Esophagus (tissue), 2 donors: ENCODE measurements around the gene CRAT. TPM values are rescaled to one million over a fixed set of nuclear protein-coding genes. Genes with fewer than 3 reads are reported as not detected.

ENCODE experiments used
- H3K27ac ChIP-seq, 2 donors: one replicate each; pipeline ENCODE4 v1.5.1; 2013; ENCODE audit warnings: low read depth in 2 of 2, mild to moderate bottlenecking in 2 of 2, inconsistent platforms in 1 of 2, low read length in 1 of 2, moderate library complexity in 1 of 2
- H3K27me3 ChIP-seq, 2 donors: one replicate each; pipeline ENCODE4 v1.6.1; 2013; ENCODE audit warnings: low read length in 2 of 2, control low read depth in 1 of 2, mild to moderate bottlenecking in 1 of 2; ENCODE audit not compliant: insufficient read depth in 2 of 2, control insufficient read depth in 1 of 2
- H3K36me3 ChIP-seq, 2 donors: one replicate each; pipeline ENCODE4 v1.6.1; 2013; ENCODE audit warnings: low read length in 1 of 2; ENCODE audit not compliant: control insufficient read depth in 2 of 2, insufficient read depth in 2 of 2
- H3K4me1 ChIP-seq, 2 donors: one replicate each; pipeline ENCODE4 v1.6.1; 2013; ENCODE audit warnings: low read length in 1 of 2; ENCODE audit not compliant: control insufficient read depth in 2 of 2, insufficient read depth in 2 of 2
- H3K4me3 ChIP-seq, 2 donors: one replicate each; pipeline ENCODE4 v1.5.1; 2013; ENCODE audit warnings: low read length in 2 of 2, mild to moderate bottlenecking in 2 of 2, low read depth in 1 of 2, moderate library complexity in 1 of 2
- H3K9me3 ChIP-seq, 2 donors: one replicate each; pipeline ENCODE4 v1.6.1; 2013; ENCODE audit warnings: mild to moderate bottlenecking in 2 of 2, low read depth in 1 of 2, low read length in 1 of 2, moderate library complexity in 1 of 2; ENCODE audit not compliant: control insufficient read depth in 2 of 2, insufficient read depth in 1 of 2
- WGBS, 2 donors: extraction: QIAGEN DNeasy Blood & Tissue Kit; methylation state at CpG; one replicate each; pipeline ENCODE4 v1.1.7; 2013; 5-methylcytosine and 5-hydroxymethylcytosine counted together
- polyA plus RNA-seq, 2 donors: library from polyadenylated mRNA; stranded (reverse); fragments of 200-250 nt; gene quantifications; one replicate each; pipeline ENCODE4 v1.2.3, GENCODE V29; 2013
- donor health status: healthy with polysubstance abuse.
- donor health status: Bipolar disorder and iron deficiency.

The CRAT gene
- polyA plus RNA-seq, 2 donors, result 26.6 to 36.7 TPM

GRCh38 chr9:129145841-129146292 is 35.3 kb upstream of the CRAT start:
- Histone ChIP-seq H3K9me3 (no peaks in the 10 kb centered on the region), H3K4me3 (no peak overlapping the region), H3K36me3 (peaks cover 3 to 44% of the 10 kb centered on the region in 2 donors), H3K27me3 (no peaks in the 10 kb centered on the region), H3K27ac (peak overlapping the region; percentile 75 to 80), H3K4me1 (peaks cover 8 to 28% of the 10 kb centered on the region in 2 donors)
- WGBS, 2 donors, result 63 to 70% methylated on average over 6 to 7 of the region's 7 CpGs

DNA sequence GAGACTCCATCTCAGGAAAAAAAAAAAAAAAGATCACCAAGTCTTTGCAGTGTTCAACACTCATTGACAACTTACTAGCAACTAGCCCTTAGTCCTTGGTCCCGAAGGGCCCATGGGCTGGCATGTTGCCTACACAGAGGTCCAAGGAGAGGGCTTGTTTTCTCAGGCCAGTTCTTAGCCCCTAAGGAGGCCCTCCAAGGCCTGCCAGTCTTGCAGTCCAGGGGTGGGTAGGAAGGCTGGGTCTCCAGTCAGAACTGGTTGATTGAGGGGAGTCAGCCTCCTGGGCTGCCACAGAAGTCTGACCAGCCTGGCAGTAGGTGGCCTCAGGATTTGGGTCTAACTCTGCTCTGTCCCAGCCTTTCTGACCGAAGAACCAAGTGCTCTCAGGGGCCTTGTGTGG is 34.7 kb upstream of the CRAT start:
- H3K9me3 ChIP-seq, result no peaks in the 10 kb centered on the region
- H3K4me1 ChIP-seq, result peaks cover 11 to 31% of the 10 kb centered on the region in 2 donors
- H3K36me3 ChIP-seq, result peaks cover 3 to 41% of the 10 kb centered on the region in 2 donors
- no peak overlapping the region for H3K4me3 ChIP-seq
- WGBS, 2 donors, result 69 to 74% methylated on average over 2 of the region's 2 CpGs
- H3K27me3 ChIP-seq, result no peaks in the 10 kb centered on the region
- H3K27ac ChIP-seq, result peak overlapping the region; percentile 75 to 80

GRCh38 chr9:129143031-129143927 is 32.7 kb upstream of the CRAT start:
- Histone ChIP-seq H3K4me1 (peaks cover 11 to 33% of the 10 kb centered on the region in 2 donors), H3K4me3 (no peak overlapping the region), H3K36me3 (peaks cover 0 to 30% of the 10 kb centered on the region in 2 donors), H3K9me3 (no peaks in the 10 kb centered on the region), H3K27ac (peak overlapping the region; percentile 99 to 100), H3K27me3 (no peaks in the 10 kb centered on the region)
- WGBS, 2 donors, result 43 to 46% methylated on average over 14 of the region's 14 CpGs

GRCh38 chr9:129142138-129142935 is 31.7 kb upstream of the CRAT start:
- Histone ChIP-seq H3K27ac (peak overlapping the region; percentile 99 to 100), H3K4me1 (peaks cover 11 to 33% of the 10 kb centered on the region in 2 donors), H3K4me3 (no peak overlapping the region), H3K27me3 (no peaks in the 10 kb centered on the region), H3K36me3 (peaks cover 0 to 27% of the 10 kb centered on the region in 2 donors), H3K9me3 (no peaks in the 10 kb centered on the region)
- WGBS, 2 donors, result 54 to 67% methylated on average over 15 of the region's 15 CpGs

DNA sequence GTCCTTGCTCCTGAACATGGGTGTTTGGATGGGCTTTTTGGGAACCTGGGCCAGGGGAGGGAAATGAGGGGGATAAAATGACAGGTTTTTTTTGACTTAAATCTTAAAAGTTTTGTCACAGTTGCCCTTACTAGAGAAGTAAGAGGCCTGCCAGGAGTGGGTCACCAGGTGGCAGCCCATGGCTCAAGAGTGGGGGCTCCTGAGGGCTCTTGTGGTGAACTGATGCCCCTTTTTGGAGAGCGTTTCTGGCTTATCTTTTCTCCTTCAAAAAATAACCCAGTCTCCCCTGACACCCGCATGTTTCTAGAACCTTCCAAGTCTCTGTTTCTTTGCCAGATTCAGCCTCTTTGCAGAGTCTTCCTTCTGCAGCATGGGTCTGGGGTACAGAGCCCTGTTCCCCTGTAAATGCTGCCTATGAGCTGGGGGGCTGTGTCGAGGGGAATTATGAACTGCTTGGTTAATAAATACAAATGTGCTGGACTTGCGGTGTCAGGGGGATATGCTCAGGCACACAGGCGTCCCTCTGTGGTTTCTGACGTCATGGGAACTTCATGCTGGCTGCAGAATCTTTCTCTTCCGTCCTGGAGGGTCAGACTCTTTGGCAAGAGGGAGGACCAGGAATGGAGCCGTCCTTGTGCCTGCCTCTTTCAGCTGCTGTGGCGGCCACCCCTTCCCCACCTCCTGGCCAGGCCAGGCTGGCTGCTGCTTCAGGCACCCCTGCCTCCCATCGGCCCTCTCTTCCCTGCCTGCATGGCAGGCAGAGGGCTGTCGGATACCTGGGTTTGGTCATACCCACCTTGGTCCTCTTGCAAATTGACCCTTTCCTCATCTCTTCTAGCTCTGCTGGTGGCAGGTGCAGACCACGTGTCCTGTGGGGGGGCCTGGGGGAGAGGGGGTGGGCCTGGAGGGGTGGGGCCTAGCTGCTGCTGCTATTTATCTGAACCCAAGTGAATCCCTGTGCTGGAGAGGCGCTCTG is 30.8 kb upstream of the CRAT start:
- Histone ChIP-seq H3K4me3 (peak overlapping the region in 1 of 2 donors; percentile 40), H3K4me1 (peaks cover 11 to 24% of the 10 kb centered on the region in 2 donors), H3K36me3 (peaks cover 2 to 30% of the 10 kb centered on the region in 2 donors), H3K27ac (peak overlapping the region; percentile 99 to 100), H3K27me3 (no peaks in the 10 kb centered on the region), H3K9me3 (no peaks in the 10 kb centered on the region)
- 18 to 20% methylated on average over 11 to 13 of the region's 13 CpGs for WGBS, 2 donors

DNA sequence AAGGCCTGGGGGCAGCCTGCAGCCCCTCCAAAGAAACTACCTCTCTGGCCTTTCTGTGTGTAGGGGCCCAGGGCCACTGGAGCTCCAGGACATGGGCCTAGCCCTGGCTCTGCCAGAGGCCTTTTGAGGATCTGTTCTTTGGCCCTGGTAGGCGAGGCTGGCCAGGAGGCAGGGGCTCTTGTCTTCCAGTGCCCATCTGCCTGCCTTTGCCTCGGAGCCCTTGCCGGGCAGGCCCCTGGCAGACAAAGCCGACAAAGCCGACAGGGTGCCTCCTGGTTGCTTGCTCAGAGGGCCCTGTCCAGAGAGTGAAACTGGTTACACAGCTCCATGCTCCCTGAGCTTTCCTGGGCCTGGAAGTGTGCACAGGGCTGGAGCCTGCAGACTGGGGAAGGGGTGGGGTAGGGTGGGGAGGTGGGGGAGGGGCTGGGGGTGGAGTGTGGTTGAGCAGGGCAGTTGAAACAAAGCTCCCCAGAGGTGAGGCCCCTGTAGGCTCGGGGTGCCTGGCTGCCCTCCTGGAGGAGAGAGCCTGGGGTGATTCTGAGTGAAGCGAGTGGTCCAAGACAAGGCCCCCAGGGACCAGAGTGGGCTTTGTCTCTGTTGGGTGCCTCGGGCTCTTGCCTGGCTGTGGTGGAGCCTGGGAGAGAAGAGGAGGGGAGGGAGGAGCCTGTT is 29.9 kb upstream of the CRAT start:
- peaks cover 12 to 24% of the 10 kb centered on the region in 2 donors for H3K4me1 ChIP-seq
- H3K4me3 ChIP-seq, result peak overlapping the region; percentile 40 to 44
- H3K36me3 ChIP-seq, result peaks cover 2 to 32% of the 10 kb centered on the region in 2 donors
- H3K27ac ChIP-seq, result peak overlapping the region; percentile 99 to 100
- 7 to 13% methylated on average over 8 of the region's 8 CpGs for WGBS, 2 donors
- no peaks in the 10 kb centered on the region for H3K27me3 ChIP-seq
- no peaks in the 10 kb centered on the region for H3K9me3 ChIP-seq

- Histone ChIP-seq H3K27ac (peak overlapping the region; percentile 99 to 100), H3K27me3 (no peaks in the 10 kb centered on the region), H3K4me3 (peak overlapping the region; percentile 40 to 44), H3K4me1 (peaks cover 13 to 24% of the 10 kb centered on the region in 2 donors), H3K36me3 (peaks cover 2 to 30% of the 10 kb centered on the region in 2 donors), H3K9me3 (no peaks in the 10 kb centered on the region)
- WGBS, 2 donors, result 0 to 1% methylated on average over 11 of the region's 11 CpGs
Measured at GRCh38 chr9:129139993-129140396, 29.4 kb upstream of the CRAT start.

DNA sequence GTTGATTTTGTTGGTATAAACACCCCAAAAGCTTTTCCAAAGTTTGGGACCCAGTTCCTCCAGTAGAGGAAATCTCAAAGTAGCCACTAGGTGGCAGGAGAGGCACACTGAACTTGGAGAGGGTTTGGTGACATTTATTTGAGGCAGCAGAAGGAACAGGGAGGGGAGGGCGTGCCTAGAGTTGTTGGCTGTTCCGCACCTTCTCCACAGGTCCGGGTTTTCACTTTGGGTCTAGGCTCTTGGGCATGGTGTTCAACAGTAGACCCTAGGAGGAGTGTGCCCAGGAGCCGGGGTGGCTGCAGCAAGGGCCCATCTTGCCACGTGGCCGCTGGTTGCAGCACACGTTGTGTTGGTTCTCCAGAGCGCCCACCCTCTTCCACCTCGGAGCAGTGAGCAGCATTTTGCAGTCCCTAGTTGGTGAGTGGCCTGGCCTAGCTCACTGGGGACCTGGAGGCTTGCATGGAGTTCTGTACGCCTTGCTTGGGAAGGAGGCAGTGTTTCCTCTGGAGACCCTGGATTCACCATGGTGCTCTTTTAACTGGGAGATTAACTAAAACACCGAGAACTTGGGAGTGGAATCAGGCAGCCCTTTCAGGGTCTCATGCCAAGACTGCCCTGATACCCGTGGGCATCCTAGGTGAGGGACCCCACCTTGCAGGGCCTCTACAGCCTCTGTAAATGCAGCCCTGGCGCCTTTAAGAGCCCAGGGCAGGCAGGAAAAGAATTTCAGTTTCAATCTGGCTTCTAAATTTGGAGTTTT is 28.8 kb upstream of the CRAT start:
- Histone ChIP-seq H3K9me3 (no peaks in the 10 kb centered on the region), H3K27me3 (no peaks in the 10 kb centered on the region), H3K36me3 (peaks cover 2 to 34% of the 10 kb centered on the region in 2 donors), H3K27ac (peak overlapping the region; percentile 99 to 100), H3K4me1 (peaks cover 13 to 24% of the 10 kb centered on the region in 2 donors), H3K4me3 (peak overlapping the region; percentile 40 to 44)
- 2% methylated on average over 13 of the region's 13 CpGs for WGBS, 2 donors
